HG03066 (cell line): Measurements from ENCODE around the gene ALPI.
"Not testable (repeated sequence)": the region's sequence is repeated elsewhere in the genome, so short reads cannot be mapped to it uniquely, and the experiment has no call there.

Experiments
- ATAC-seq: cut with Tn5 transposase; IDR thresholded peaks from one replicate; pipeline ENCODE4 v1.9.1; 2021; ENCODE audit warnings: low read depth; ENCODE audit not compliant: unreplicated experiment

ALPI gene

DNA sequence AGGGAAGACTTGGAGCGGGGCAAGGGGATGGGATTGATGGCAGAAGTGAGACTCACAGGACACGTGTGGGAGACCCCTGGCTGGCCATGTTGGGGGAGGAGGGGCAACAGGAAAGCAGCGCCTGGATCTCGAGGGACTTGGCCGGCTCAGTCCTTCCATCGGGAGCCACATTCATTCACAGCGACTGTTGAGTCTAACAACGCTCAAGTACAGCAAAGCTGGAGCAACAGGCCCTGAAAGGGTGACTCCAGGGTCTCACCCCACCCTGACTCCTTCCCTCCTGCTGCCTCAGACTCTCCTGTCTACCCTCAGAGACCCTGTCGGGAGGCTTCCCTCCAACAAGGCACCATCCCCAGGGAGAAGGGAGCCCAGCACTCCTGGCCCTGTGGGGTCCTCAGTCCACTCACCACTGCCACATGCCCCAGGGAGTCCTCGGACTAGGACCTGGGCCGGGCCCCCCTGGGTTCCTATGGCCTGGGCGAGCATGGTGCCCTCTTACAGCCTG is 14.8 kb upstream of the ALPI start:
- ATAC-seq = no peak

DNA sequence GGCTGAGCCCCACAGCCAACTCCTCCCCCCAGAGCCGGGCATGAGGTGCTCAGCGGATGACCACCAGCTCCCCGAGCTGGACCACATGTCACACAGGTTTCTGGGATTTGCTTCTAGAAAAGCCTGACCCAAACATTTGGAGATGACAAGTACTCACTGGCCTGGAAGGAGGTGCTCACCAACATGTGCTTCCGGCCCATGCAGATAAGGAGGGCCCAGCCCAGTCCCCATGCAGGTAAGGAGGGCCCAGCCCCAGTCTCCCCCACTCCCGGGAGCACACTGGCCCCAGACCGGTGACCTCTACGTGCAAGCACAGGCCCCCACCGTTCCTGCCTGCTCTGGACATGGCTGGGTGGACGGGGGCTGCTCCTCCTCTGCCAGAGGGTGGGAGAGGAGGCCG is 14.0 kb upstream of the ALPI start:
- not testable (repeated sequence) for ATAC-seq

DNA sequence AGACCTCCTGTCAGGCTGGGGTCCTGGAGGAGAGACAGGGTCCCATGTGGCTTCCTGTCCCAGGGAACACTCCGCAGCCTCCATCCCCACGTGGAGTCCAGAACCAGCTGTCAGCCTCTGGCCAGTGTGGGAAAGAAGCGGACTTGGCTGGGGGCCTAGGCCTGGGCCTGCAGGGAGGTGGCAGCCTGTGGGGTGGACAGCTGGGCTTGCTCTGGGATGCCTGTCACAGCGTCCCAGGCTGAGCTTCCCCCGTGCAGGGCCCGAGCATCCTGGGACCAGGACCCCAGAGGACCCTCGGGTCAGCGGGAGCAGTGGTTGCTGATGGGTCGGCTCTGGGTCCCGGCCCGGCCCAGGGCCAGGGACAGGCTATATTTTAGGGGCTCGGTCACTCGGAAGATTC is 13.5 kb upstream of the ALPI start:
- ATAC-seq = not testable (repeated sequence)

DNA sequence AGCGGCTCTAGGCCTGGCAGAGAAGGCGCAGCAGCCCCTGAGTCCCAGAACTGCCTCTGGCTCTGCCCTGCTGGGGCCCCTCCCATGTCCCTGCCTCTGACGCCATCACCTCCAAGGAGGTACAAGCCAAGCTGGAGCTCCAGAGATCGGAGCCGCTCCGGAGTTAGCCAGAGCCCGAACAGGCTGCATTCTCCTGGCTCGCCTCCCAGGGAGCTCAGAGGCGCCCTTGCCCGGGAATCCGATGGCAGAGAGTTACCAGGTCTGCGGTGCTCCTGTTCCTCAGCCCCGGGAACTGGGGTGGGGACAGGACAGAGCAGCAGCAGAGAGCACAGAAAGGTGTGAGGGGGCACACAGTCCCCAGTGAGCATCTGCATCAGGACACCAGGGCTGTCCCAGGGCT is 12.9 kb upstream of the ALPI start:
- not testable (repeated sequence) for ATAC-seq

DNA sequence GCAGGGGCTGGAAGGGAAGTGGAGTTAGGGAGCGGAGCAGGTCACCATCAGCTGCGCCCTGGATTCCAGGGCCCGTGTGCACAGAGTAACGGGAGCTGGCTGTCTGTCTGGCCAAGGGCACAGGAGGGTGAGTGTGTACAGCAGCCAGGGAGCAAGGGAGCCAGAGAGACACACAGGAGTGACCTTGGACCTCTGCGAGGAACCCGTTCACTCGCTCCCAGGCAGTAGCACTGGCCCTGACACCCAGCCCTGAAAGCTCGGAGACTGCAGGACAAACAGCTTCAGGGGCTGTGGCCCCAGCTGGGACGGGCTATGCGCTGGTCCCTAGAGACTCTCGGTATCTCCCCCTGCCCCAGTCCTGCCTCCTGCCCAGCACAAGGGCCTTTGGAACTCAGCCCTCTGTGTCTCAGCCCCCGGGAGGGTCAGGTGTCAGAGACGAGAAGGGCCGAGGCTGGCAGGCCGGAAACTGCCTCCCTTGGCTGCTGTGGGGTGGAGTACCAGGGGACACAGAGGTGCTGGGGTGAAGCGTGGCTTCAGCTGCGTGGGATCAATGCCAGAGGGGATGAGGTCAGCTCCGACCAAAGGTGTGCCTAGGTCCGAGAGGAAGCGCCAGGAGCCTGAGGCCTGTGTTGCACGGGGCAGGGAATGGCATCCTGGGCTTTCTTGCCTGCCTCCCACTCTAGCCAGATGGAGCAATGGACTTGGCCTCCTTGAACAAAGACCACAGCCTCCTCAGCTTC is 12.1 kb upstream of the ALPI start:
- ATAC-seq = not testable (repeated sequence)

DNA sequence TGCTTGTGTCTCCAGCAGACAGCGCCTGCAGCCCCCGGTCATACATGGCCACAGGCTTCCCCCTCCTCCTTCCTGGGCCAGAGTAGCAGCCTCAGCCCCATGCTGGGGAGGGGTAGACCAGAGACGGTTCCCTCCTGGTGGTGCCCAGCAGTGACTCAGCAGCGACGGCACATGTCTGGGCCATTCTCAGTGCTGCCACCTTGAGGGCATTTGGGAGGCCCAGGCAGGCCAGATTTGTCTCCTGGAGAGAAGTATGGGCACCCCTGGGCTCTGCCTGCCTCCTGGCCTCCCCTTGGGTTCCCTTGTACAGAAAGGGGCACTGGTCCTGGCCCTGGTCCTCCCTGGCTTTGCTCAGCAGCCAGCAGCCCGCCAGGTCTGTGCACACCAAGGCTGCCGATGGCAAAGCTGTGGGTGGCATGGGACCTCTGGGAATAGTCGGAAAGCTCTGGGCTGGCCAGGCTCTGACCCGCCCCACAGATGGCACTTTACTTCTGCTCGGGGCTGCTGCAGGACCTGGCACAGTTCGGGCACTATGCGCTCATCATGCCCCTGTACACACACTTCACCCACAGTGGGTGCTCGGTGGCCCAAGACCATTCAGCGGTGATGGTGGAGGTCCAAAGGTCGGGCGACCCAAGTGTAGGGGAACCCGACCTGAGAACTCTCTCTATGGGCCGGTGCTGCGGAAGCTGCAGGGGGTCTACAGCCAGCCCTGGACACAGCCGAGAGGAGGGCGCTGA is 11.4 kb upstream of the ALPI start:
- no peak for ATAC-seq

DNA sequence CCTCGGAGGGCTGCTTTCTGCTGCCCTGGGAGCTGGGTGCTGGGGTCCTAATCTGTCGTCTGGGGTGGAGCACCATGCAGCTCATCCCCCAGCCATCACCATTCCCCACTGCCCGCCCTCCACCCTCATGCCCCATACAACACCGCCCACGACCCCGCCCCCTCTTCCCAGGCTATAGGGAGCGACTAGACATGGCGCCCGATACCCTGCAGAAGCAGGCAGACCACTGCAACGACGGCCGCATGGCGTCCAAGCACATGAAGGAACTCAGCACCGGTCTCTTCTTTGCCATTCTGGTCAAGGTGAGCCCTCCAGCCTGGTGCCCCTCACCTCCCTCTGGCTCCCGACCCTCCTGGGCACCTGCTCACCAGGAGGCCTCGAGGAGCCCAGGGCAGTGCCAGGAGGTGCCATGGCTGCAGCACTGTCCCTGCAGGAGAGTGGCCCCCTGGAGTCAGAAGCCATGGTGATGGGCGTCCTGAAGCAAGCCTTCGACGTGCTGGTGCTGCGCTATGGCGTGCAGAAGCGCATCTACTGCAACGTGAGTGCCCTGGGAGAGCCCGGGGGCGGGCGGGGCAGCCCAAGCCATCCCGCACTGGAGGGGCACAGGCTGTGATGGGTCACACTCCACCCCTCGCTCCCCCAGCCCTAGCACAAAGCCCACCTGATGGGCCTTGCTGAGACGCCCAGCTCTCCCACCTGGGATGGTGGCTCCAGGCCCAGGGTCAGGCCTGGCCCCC is 10.6 kb upstream of the ALPI start:
- not testable (repeated sequence) for ATAC-seq

DNA sequence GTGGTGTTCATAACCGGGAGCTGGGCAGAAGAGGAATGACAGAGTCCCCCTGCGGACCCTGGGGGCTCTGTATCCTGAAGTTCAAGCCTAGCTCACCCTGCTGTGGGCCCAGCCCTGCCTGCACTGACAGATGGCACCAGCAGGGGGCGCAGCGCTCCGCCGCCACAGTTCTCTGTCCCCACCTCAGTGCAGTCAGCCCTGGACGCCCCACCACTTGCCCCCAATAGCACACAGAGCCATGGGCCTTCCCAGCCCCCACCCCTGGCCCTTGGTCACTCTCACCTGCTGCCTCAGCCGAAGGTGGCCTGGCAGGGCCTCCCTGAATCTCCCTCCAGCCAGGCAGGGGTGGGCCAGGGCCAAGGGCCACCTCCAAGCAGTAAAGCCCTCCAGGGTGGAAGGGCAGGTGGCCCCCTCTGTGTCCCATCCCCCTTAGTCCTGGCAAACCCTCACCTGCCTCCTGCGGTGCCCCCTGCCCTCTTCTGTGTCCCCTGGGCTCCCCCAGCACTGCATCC is 9.6 kb upstream of the ALPI start:
- ATAC-seq = not testable (repeated sequence)

DNA sequence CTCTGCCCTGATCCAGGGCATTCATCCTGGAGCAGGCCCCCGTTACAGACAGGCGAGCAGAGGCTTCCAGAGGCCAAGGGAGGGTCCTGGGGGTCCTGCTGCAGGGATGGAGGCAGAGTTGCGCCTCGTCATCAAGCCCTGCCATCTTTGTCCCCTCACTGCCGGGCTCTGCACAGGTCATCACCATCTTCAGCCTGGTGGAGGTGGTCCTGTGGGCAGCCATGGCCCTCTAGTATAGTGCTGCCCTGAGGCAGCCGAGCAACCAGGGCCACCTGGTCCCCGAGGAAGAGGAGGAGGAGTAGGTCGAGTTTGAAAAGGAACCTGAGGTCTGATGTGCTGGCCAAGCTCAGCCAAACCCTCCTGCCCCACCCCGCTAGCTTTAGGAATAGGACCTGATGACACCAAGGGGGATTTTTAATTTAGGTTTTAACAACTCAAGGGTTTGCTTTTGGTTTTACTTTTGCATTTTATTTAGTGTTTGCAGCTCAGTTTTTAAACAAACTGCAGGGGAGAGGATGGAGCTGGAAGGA is 8.8 kb upstream of the ALPI start:
- no peak for ATAC-seq

DNA sequence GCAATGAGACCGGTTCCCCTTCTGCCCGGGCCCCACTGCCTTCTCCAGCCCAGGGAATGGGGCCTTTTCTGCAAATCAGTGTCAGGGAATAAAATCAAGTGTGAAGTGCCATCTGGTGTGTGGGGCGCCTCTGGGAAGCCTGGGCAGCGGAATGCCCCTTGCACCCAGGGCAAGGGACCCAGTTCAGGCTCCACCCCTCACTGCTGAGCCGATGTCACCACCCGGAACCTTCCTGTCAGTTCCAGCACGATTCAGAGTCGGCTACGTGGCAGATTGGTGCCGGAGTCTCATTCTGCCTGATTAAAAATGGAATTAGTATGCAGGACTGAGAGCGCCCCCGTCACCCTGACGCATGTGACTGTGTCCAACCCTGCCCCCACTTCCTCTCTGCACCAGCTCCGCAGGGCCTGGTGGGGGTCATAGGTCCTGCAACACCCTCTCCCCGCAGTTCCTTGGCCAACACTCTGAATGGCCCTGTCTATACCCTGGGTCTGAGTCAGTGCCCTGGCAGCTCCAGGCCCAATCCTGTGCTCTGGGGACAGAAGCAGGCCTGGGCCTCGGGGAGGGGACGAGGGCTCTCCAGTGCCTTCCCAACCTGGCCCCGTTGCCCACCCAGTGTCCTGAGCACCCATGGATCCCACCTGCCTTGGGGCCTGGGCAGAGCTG is 8.2 kb upstream of the ALPI start:
- no peak for ATAC-seq

DNA sequence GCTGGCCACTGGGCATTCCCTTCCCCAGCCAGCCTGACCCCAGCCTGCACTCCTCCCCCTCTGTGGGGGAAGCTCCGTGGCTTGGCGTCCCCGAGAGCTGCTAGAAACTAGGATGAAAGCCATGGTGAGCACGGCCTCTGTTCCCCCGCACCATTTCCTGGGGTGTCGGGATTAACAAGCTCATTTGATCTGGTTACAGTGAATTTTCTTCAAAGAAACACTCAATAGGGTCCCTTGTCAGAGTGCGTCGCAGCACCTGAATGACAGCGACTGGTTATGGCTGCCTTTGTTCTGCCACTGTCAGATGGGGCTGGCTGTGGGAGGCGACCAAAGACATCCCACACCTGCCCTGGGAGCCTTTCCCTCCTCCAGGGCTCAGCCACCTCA is 7.7 kb upstream of the ALPI start:
- ATAC-seq = no peak

DNA sequence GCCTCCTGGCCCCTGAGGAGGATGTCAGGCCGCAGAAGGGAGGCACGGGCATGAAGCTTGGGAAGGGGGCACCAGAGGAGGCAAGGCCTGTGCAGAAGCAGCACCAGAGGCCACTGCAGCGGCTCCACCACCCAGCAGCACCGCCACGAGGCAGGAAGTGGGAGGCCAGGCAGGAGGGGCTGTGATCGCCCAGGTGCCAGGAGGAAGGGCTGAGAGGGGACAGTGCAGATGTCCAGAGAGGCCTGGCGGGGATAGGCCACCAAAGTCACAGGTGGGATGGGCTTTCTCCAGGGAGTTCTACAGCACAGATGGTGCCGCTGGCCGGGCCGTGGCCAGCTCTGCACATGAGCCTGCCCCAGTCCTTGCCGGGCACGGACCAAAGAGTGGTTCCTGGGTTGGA is 6.0 kb upstream of the ALPI start:
- no peak for ATAC-seq

DNA sequence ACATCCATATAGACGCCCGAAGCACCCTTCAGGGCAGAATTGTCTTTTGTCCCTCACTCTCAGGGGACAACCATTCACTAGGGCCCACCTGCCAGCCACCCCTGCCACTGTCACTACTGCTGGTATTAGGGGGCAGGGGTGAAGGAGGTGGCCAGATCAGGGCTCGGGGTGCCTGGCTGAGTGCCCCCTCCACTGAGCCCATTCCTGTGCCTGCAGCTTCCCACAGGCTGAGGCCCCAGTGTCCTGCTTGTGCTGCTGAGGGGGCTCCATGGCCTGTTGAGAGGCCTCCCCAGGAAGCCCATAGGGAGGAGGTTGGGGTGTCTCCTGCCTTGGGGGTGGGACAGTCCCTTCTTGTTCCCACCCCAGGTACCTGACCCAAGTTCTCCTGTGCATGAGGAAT is 4.3 kb upstream of the ALPI start:
- ATAC-seq = not testable (repeated sequence)

DNA sequence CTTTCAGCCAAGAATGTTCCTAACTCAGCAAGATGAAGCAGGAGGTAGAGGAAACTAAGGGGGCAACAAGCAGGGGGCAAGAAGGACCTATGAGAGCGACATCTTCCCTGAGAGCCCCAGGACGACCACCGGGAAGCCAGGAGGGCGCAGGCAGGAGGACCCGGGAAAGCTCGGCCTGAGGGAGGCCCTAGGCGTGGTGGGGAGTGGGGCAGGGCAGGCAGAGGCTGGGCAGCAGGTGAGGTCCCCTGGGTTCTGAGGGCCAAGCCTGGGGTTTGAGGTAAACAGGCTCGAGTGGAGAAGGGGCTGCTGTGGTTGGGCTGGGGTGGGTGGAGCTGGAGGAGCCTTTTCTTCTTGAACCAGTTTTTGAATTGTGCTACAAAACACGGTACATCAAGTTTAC is 1.3 kb upstream of the ALPI start:
- no peak for ATAC-seq

DNA sequence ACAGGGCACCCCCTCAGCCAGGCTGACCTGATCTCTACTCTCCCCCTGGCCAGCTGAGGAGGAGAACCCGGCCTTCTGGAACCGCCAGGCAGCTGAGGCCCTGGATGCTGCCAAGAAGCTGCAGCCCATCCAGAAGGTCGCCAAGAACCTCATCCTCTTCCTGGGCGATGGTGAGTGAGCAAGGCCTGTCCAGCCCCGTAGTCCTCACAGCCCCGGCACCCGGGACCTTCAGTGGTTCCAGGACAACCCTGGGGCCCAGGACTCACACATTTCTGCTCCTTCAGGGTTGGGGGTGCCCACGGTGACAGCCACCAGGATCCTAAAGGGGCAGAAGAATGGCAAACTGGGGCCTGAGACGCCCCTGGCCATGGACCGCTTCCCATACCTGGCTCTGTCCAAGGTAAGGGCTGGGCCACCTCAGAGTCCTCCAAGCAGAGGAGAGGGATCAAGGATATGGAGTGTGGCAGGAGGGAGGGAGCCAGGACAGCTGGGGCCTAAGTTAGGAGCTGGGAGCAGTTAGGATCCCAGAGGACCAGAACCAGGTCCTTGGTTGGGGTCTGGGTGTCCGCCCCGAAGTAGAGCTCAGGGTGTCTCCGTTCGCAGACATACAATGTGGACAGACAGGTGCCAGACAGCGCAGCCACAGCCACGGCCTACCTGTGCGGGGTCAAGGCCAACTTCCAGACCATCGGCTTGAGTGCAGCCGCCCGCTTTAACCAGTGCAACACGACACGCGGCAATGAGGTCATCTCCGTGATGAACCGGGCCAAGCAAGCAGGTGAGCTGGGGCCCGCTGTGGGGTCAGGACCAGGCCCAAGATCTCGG is 555 bp downstream of the ALPI start:
- no peak for ATAC-seq

DNA sequence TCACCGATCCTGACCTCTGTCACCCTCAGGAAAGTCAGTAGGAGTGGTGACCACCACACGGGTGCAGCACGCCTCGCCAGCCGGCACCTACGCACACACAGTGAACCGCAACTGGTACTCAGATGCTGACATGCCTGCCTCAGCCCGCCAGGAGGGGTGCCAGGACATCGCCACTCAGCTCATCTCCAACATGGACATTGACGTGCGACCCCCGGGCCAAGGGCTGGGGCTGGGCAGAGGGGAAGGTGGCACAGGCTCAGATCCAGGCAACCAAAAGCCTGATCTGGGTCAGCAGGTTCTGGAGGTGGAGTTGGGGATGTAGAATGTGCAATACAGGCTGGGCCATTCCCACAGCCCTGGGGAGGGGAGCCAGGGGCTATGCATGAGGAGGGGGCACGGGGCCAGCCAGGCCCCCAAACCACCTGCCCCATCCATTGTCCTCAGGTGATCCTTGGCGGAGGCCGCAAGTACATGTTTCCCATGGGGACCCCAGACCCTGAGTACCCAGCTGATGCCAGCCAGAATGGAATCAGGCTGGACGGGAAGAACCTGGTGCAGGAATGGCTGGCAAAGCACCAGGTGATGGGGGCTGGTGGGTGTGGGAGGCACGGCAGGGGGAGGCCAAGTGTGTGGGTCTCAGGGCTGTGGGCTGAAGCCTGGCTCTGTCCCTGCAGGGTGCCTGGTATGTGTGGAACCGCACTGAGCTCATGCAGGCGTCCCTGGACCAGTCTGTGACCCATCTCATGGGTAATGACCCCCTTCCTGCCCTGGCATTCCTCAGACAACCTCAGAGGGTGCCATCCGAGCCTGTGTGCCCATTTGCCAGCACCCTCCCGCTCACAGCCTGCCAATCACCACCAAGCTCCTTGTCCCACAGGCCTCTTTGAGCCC is 1.4 kb downstream of the ALPI start:
- no peak for ATAC-seq

DNA sequence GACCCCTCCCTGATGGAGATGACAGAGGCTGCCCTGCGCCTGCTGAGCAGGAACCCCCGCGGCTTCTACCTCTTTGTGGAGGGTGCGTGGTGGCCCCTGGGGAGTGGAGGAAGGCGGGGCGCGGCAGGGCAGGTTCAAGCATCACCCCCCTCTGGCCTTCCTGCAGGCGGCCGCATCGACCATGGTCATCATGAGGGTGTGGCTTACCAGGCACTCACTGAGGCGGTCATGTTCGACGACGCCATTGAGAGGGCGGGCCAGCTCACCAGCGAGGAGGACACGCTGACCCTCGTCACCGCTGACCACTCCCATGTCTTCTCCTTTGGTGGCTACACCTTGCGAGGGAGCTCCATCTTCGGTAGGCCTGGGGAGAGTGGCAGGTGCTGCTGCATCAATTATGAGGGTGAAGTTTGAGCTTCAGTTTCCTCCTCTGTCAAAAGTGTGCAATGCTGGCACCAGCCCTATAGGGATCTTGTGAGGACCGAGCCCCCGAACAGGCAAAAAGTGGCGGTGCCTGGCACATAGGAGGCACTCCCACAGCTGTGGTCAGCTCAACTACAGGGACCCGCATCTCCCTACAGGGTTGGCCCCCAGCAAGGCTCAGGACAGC is 2.2 kb downstream of the ALPI start:
- ATAC-seq = no peak
